Endodermal cell (in vitro differentiated cells): ENCODE measurements around the gene RAB11B. TPM values are rescaled to one million over a fixed set of nuclear protein-coding genes. Genes with fewer than 3 reads are reported as not detected.

Experiments used
- DNase-seq: peaks from one replicate; pipeline ENCODE4 v3.0.0-alpha.2; 2017
- H3K27ac ChIP-seq: 2 replicates; pipeline ENCODE4 v1.5.1; 2013; ENCODE audit warnings: mild to moderate bottlenecking, low read depth, low read length, moderate library complexity
- H3K27me3 ChIP-seq: 2 replicates; pipeline ENCODE4 v1.6.1; 2013; ENCODE audit warnings: mild to moderate bottlenecking, low read length, moderate library complexity; ENCODE audit not compliant: insufficient read depth, control insufficient read depth, poor library complexity, severe bottlenecking
- H3K36me3 ChIP-seq: 2 replicates; pipeline ENCODE4 v1.7.0; 2013; ENCODE audit warnings: mild to moderate bottlenecking, low read length, moderate library complexity; ENCODE audit not compliant: control insufficient read depth, insufficient read depth
- H3K4me1 ChIP-seq: one replicate; pipeline ENCODE4 v1.7.0; 2013; ENCODE audit warnings: low read length; ENCODE audit not compliant: control insufficient read depth, insufficient read depth
- H3K4me3 ChIP-seq: 2 replicates; pipeline ENCODE4 v1.5.1; 2013; ENCODE audit warnings: mild to moderate bottlenecking, low read length, moderate library complexity
- H3K9ac ChIP-seq: 2 replicates; pipeline ENCODE4 v1.6.1; 2013; ENCODE audit warnings: mild to moderate bottlenecking, low read length, moderate library complexity; ENCODE audit not compliant: poor library complexity, severe bottlenecking; ENCODE audit errors: extremely low read depth
- H3K9me3 ChIP-seq: 2 replicates; pipeline ENCODE4 v1.6.1; 2013; ENCODE audit warnings: mild to moderate bottlenecking, low read length, moderate library complexity; ENCODE audit not compliant: control insufficient read depth
- H3K27ac Mint-ChIP-seq: 2 replicates; pipeline ENCODE4 v1.8.0; 2020; ENCODE audit warnings: mixed read lengths
- H3K27me3 Mint-ChIP-seq: 2 replicates; pipeline ENCODE4 v1.8.0; 2021; ENCODE audit warnings: mild to moderate bottlenecking, mixed read lengths; ENCODE audit not compliant: insufficient read depth
- H3K36me3 Mint-ChIP-seq: 2 replicates; pipeline ENCODE4 v1.8.0; 2020; ENCODE audit warnings: low read depth, mixed read lengths
- H3K4me1 Mint-ChIP-seq: 2 replicates; pipeline ENCODE4 v1.8.0; 2020; ENCODE audit warnings: mixed read lengths
- H3K4me3 Mint-ChIP-seq: 2 replicates; pipeline ENCODE4 v1.8.0; 2020; ENCODE audit warnings: mild to moderate bottlenecking, moderate library complexity, mixed read lengths
- H3K9me3 Mint-ChIP-seq: 2 replicates; pipeline ENCODE4 v1.8.0; 2020; ENCODE audit warnings: mild to moderate bottlenecking, mixed read lengths
- CTCF ChIP-seq: fragments of 200-600 bp; sonication (generic); conservative IDR thresholded peaks from 2 replicates; pipeline ENCODE4 v1.5.0; 2021; ENCODE audit warnings: antibody characterized with exemption, mild to moderate bottlenecking
- WGBS, 2 experiments: methylation state at CpG; one replicate each; pipeline versions ENCODE4 v1.1.5 to v1.1.7; 2013; ENCODE audit warnings: missing lambda C conversion rate in 2 of 2, mixed read lengths in 1 of 2; ENCODE audit not compliant: insufficient coverage in 1 of 2, insufficient read length in 1 of 2; 5-methylcytosine and 5-hydroxymethylcytosine counted together
- total RNA-seq, 2 donors: library from RNA; stranded (reverse); fragmentation: NEBNext Ultra II Directional in 1 of 2; extraction: Animal tissue kit (Norgen Biotek cat#: 25700) in 1 of 2; gene quantifications; 2 replicates in 1 of 2; 3 replicates in 1 of 2; pipeline ENCODE4 v1.2.1, GENCODE V29; 2021

RAB11B gene
- total RNA-seq, 2 donors from 2014 or later = 137 to 146 TPM

- peaks cover 4% of the 10 kb centered on the region for H3K4me1 Mint-ChIP-seq
- no peak for DNase-seq
- Histone ChIP-seq H3K4me3 (no peak overlapping the region), H3K27me3 (no peaks in the 10 kb centered on the region), H3K27ac (no peak overlapping the region), H3K4me1 (no peaks in the 10 kb centered on the region), H3K9ac (no peak overlapping the region), H3K36me3 (peaks cover 36% of the 10 kb centered on the region), H3K9me3 (no peaks in the 10 kb centered on the region)
- no peaks in the 10 kb centered on the region for H3K27me3 Mint-ChIP-seq
- 92 to 99% methylated on average over 18 to 21 of the region's 21 CpGs for WGBS, 2 experiments
- no peak for TF ChIP-seq CTCF
- H3K4me3 Mint-ChIP-seq = no peak overlapping the region
- no peak overlapping the region for H3K27ac Mint-ChIP-seq
- H3K36me3 Mint-ChIP-seq = peaks cover 60% of the 10 kb centered on the region
- H3K9me3 Mint-ChIP-seq = no peaks in the 10 kb centered on the region
Observed at GRCh38 chr19:8401981-8402411, 11.8 kb downstream of the RAB11B start.

- Histone ChIP-seq H3K4me1 (no peaks in the 10 kb centered on the region), H3K9ac (no peak overlapping the region), H3K36me3 (peaks cover 36% of the 10 kb centered on the region), H3K27ac (no peak overlapping the region), H3K27me3 (no peaks in the 10 kb centered on the region), H3K4me3 (no peak overlapping the region), H3K9me3 (no peaks in the 10 kb centered on the region)
- Mint-ChIP-seq H3K4me1 (no peaks in the 10 kb centered on the region), H3K27ac (no peak overlapping the region), H3K27me3 (no peaks in the 10 kb centered on the region), H3K36me3 (peaks cover 55% of the 10 kb centered on the region), H3K9me3 (no peaks in the 10 kb centered on the region), H3K4me3 (no peak overlapping the region)
- DNase-seq = no peak
- TF ChIP-seq CTCF = no peak
- WGBS, 2 experiments = 95 to 96% methylated on average over 37 to 44 of the region's 44 CpGs
Observed at GRCh38 chr19:8403098-8403819, 13.1 kb downstream of the RAB11B start.

- Histone ChIP-seq H3K4me1 (no peaks in the 10 kb centered on the region), H3K27me3 (no peaks in the 10 kb centered on the region), H3K9ac (no peak overlapping the region), H3K4me3 (no peak overlapping the region), H3K27ac (no peak overlapping the region), H3K9me3 (no peaks in the 10 kb centered on the region), H3K36me3 (peaks cover 36% of the 10 kb centered on the region)
- H3K27ac Mint-ChIP-seq = no peak overlapping the region
- no peak for TF ChIP-seq CTCF
- no peak overlapping the region for H3K4me3 Mint-ChIP-seq
- no peak for DNase-seq
- no peaks in the 10 kb centered on the region for H3K27me3 Mint-ChIP-seq
- H3K9me3 Mint-ChIP-seq = no peaks in the 10 kb centered on the region
- 89 to 91% methylated on average over 12 to 24 of the region's 24 CpGs for WGBS, 2 experiments
- H3K36me3 Mint-ChIP-seq = peaks cover 53% of the 10 kb centered on the region
- no peaks in the 10 kb centered on the region for H3K4me1 Mint-ChIP-seq
Observed at GRCh38 chr19:8403820-8404109, 13.6 kb downstream of the RAB11B start.
